ENCODE measurements around the gene PI4K2A.

Gene PI4K2A

GRCh38 chr10:97640174-97640867 lies at the start of gene PI4K2A:
TSS of gene PI4K2A (plus strand) at chr10:97640671. CDS start at chr10:97640743, 72 bp downstream.
- peak; percentile 95 for DNase-seq

DNA sequence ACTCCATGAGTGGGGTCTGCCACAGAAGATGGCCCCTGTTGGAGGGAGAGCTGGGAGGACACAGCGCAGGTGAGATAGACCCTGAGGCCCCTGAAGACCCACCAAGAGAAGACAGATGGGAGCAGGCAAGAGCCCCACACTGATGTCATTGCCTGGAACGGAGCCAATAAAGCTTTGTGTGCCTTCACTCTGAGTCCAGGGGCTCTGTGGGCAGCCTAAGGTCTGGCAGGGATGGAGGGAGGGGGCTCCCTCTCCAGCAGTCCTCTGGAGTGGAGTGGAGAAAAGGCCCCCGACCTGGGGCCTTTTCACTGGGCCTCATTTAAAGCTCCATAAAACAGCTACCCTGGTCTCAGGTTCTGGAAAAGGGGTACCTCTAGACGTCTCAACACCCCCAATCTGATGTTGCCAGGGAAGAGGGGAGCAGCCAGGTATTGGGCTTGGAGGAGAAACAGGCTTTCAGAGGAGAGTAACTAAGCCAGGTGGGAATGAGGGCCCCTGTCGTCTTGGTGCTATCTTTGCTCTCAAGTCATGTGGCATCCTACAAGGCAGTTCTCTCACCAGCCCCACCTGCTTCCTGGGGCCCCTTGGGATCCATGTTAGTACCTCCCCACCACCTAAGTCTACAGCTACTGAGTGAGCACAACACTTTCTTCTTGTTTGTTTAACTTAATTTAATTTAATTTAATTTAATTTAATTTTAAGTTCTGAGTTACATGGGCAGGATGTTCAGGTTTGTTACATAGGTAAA lies 49.5 kb upstream of the PI4K2A start:
- DNase-seq, result no peak

DNA sequence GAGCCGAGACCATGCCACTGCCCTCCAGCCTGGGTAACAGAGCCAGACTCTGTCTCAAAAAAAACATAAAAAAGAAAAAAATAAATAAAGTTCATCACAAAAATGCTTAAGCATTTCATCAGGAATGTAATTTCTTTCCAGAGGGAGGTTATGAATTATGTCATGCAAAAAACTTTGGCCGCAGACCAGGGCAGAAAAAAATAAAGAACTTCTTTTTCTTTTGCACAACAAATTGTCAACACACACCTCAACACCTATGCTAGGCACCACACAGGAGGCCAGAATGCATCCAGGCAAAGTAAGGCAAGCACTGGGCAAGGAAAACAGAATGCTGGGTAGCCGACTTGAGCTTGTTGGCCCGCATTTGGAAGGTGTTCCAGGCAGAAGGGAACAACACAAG lies 47.0 kb upstream of the PI4K2A start:
- DNase-seq, result no peak

DNA sequence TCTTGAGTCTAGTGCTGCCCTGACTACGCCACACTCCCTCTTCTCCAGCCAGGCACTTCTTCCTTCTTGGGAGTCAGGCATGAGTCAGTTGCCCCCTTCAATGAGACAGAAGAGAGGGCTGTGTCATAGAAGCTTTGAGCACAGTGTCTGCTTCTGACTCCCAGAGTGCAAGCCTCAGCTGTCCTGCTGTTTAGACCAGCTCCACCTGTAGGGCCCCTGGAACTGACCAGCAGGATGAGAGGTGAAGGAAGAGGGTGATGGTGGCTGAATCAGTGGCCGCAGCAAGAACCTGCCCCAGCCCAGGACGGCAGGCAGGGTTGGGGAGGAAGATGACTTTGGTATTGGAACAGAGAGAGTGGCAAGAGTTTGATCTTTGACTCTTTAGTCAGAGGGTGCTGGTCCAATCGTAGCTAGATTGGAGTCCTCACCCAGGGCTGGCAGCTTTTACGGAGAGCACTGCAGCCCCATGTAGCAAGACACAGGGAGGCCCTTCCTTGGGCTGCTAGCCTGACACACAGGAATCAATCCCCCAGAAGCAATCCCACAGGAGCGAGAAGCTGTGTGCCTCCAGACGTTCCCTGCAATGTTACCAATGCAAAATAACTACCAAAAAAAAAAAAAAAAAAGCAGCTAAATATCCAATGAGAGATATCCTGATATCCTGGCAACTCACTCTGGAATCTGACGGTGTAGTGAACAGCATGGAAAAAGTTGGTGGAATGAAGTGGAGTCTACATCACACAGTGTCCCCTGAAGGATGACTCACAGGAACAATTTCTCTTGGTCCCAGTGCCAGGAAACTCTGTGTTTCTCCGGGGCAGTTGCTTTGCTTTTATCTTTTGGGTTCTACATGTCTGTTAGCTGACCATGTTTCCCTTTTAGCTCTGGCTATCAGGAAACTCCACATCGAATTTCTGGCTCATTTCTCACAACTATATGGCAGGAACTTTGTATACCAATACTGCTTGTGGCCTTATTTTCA lies 44.1 kb upstream of the PI4K2A start:
- peak; percentile 8 for DNase-seq

GRCh38 chr10:97597778-97598177 lies 42.7 kb upstream of the PI4K2A start:
- DNase-seq, result no peak

GRCh38 chr10:97598407-97599271 lies 41.8 kb upstream of the PI4K2A start:
- no peak for DNase-seq

- no peak for DNase-seq
Measured at GRCh38 chr10:97599272-97599619, 41.2 kb upstream of the PI4K2A start.

DNA sequence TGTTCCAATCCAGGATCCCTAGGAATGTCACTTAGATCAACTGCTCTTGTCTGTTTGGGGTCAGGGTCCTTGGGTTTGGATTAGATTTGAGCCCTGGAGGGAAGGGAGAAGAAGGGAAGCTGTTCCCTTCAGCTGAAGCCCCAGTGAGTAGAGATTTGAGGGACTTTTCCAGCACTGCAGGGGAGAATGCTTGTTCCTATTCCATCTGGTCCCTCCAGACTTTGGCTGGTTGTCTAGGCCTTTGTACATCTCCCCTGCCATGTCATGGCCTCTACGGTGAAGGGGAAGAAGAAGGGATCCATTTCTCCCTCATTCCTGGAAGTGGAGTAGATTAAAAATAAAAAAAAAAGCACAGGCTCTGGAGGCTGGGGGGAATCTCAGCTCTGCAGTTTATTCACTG lies 39.9 kb upstream of the PI4K2A start:
- DNase-seq, result no peak

DNA sequence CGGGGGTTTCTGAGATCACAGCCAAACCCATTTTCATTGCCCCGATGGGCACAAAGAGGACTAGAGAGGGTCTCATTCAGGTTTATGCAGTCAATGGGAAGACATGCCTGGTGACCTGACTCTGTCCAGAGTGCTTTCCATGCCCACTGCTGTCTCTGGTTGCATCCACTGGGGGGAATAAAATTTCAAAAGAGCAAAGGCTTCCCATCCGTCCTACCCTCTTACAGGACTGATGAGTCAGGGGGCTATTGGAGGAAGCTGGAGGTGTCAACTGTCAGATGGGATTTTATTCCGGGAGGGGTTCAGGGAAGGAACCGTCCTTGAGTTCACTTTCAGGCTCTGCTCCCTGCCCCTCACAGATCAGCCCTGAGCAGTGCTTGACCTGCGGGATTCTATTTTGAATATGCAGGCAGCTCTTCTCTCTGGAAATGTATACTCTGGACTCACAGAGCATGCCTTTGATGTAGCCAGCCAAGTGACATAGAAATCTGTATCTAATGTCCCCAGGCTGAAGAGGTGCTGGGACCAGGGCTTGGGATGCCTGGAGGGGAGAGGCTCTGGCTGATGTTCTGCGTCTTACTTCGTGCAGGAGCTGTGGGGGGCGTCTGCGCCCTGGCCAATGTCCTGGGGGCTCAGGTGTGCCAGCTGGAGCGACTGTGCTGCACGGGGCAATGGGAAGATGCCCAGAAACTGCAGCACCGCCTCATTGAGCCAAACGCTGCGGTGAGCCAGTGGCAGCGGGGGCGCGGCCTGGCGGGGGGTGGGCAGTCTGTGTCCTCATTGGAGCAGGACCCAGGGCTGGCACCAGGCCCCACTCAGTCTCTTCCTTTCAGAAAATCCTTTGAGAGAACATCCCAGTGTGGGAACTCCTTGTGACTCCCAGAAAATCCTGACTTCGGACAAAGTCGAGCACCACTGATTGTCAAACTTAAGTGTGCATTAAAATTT lies 38.9 kb upstream of the PI4K2A start:
- DNase-seq, result no peak

DNA sequence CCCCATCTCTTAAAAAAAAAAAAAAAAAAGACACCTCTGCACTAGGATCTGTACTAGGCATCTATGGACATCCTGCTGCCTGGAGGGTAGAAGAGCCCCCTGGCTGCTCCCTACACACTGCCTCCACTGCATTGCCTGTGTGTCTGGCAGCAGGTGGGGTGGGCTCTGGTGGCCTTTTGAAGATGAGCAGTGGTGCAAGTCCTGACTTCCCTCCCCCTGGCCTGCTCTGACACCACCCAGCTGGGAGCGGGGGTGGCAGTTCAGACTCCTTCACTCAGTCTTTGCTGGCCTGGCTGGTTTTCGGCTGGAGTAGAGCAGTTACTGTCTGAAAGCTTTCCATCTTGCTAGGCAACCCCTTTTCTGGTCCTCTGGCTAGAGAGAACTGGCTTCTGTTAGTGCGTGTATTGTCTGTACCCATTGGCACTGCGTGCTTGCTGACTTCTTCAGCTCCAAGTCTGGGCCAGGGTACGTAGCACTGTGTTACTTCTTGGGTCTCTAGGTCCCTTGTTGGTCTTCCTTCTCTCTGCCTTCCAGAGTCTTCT lies 33.3 kb upstream of the PI4K2A start:
- DNase-seq, result no peak

GRCh38 chr10:97608991-97609561 lies 31.4 kb upstream of the PI4K2A start:
- no peak for DNase-seq

GRCh38 chr10:97611473-97611872 lies 29.0 kb upstream of the PI4K2A start:
- DNase-seq, result no peak

- no peak for DNase-seq
Measured at GRCh38 chr10:97612386-97612785, 28.1 kb upstream of the PI4K2A start.

- no peak for DNase-seq
Measured at GRCh38 chr10:97618285-97618684, 22.2 kb upstream of the PI4K2A start.

- DNase-seq, result no peak
Measured at GRCh38 chr10:97618733-97619132, 21.7 kb upstream of the PI4K2A start.

- no peak for DNase-seq
Measured at GRCh38 chr10:97623277-97623676, 17.2 kb upstream of the PI4K2A start.

DNA sequence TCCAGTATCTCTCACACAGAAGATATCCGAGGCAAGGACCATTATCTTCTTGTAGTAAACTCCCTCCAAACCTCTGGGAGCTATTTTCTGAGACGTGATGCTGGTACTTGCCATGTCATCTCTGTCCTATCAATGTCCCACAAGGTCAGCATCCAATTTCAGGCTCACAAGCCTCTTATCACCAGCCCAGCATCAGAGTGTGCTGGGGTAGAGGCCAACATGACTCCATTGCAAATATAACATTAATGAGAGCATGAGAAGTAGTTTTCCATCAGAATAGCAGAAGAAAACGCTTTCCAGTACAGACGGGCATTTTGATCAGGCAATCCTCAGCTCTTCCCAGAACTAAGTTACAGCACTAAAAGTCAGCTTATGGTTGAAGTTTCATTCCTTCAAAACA lies 12.7 kb upstream of the PI4K2A start:
- DNase-seq, result no peak

GRCh38 chr10:97628228-97628627 lies 12.2 kb upstream of the PI4K2A start:
- DNase-seq, result no peak

DNA sequence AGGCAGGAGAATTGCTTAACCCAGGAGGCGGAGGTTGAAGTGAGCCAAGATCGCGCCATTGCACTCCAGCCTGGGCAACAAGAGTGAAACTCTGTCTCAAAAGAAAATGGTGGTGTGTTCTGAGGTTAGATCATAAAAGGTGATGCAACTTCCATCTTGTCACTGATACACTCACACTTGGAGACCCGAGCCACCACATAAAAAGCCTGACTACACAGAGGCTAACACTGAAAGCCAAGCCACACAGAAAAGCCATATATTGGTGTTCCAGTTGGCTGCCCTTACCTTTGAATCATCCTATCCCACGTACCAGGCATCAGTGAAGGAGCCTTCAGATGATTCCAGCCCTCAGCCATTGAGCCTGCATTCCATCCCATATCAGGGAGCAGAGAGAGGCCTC lies 11.2 kb upstream of the PI4K2A start:
- DNase-seq, result no peak

DNA sequence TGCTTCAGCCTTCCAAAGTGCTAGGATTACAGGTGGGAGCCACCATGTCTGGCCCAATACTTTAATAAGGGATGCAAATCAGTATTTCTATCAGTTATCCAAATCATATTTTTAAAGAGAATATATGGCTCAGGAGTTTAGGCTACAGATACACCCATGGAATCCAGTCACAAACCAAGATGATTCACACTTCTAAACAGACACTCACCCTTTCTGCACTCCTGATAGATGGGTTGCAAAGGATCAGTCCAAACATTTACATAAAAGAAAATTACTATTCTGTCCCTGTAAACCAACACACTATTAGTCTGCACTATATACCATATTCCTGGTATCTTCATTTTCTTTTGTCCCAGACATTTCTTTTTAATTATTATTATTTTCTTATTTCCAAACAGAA lies 9.4 kb upstream of the PI4K2A start:
- DNase-seq, result no peak

All from GOT3 (cell line).